ENCODE data around the gene FAM185A.

- TF ChIP-seq CTCF (IDR thresholded peaks at IDR 0.05) (no peak), POLR2A (IDR thresholded peaks at IDR 0.05) (no peak), POLR2AphosphoS5 (IDR thresholded peaks at IDR 0.05) (no peak), EP300 (IDR thresholded peaks at IDR 0.05) (no peak)
Measured at GRCh38 chr7:102810916-102811315, 62.1 kb downstream of the FAM185A start.

All from suprapubic skin (tissue), 4 donors.